ENCODE data around the gene IGFBP7. TPM values are rescaled to one million over a fixed set of nuclear protein-coding genes. Genes with fewer than 3 reads are reported as not detected.

IGFBP7 gene
- total RNA-seq, 1 experiment from 2014 or later = 61.9 TPM

DNA sequence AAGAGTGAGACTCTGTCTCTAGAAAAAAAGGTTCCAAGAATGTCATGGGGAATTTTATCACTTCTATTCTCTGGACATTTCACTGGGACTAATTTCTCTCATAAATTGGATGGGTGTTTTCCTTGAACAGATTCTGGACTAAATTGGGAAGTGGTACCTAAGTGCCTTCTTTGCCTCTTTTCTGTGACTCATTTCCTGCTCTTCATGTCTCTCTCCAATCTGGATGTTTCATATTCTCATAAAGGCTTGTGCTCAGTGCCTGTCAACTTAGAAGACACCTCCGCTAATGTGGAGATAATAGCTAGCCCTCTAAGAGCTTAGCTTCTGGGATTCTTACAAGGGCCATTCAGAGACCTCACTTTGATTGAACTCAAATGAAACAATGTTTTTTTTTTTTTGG, 38.0 kb upstream of the IGFBP7 start:
- POLR2A ChIA-PET = interaction anchor here (0.6 to 1.6 kb wide), 5 partner anchors 11 to 66 kb away, joined by 3 to 10 read pairs (median 3); no protein-coding TSS in a partner anchor
- H3K27ac Mint-ChIP-seq (ENCODE audit: low read depth, unreplicated experiment) = no peak overlapping the region
- H3K4me1 Mint-ChIP-seq (ENCODE audit: insufficient read depth, unreplicated experiment) = peaks cover 23% of the 10 kb centered on the region
- no peaks in the 10 kb centered on the region for H3K9me3 Mint-ChIP-seq (ENCODE audit: unreplicated experiment)
- CTCF ChIA-PET = interaction anchor here (0.6 to 1.7 kb wide), 6 partner anchors 15 to 1827 kb away, joined by 3 to 10 read pairs (median 5); no protein-coding TSS in a partner anchor
- intact Hi-C loops (cut with micrococcal nuclease) = no loop called here
- DNase-seq (ENCODE audit: unreplicated experiment) = no peak
- no peaks in the 10 kb centered on the region for H3K36me3 Mint-ChIP-seq (ENCODE audit: insufficient read depth, unreplicated experiment)
- no peaks in the 10 kb centered on the region for H3K27me3 Mint-ChIP-seq (ENCODE audit: insufficient read depth, unreplicated experiment)
- BruUV-seq (replicated peaks) = no TSS peak
- no peak overlapping the region for H3K4me3 Mint-ChIP-seq (ENCODE audit: unreplicated experiment)
- TF ChIP-seq, protein P1, sequence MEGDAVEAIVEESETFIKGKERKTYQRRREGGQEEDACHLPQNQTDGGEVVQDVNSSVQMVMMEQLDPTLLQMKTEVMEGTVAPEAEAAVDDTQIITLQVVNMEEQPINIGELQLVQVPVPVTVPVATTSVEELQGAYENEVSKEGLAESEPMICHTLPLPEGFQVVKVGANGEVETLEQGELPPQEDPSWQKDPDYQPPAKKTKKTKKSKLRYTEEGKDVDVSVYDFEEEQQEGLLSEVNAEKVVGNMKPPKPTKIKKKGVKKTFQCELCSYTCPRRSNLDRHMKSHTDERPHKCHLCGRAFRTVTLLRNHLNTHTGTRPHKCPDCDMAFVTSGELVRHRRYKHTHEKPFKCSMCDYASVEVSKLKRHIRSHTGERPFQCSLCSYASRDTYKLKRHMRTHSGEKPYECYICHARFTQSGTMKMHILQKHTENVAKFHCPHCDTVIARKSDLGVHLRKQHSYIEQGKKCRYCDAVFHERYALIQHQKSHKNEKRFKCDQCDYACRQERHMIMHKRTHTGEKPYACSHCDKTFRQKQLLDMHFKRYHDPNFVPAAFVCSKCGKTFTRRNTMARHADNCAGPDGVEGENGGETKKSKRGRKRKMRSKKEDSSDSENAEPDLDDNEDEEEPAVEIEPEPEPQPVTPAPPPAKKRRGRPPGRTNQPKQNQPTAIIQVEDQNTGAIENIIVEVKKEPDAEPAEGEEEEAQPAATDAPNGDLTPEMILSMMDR (IDR thresholded peaks at IDR 0.05; ENCODE audit: unreplicated experiment) = no peak

DNA sequence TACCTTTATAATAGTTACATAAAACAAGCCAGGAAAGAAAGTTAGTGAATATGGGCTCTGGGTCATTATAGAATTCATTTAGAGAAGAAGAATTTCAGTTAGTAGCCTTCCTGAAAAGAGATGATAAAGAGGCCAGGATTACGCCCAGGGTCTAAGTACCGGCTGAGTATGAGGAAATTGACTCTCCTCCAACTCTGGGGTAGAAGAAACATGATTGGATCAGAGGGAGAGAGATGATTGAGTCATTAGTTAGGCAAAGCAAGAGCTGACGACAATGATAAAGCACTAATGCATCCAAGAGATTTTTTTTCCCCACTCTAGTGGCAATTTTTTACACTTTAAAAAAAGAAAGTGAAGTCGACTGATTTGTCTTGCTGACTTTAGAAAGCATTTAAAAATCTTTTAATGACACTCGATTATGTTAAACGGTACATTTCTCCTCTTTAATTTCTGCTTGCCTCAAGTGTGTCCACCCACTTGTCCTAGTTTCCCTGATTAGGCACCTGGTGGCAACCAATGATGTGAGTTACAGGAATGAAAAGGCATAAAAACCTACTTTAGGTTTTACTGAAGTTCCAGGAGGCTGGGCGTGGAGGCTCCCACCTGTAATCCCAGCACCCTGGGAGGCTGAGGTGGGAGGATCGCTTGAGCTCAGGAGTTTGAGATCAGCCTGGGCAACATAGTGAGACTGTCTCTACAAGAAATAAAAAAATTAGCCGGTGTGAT, 37.3 kb upstream of the IGFBP7 start:
- ChIA-PET CTCF (interaction anchor here (0.6 to 0.7 kb wide), 4 partner anchors 43 to 1827 kb away, joined by 3 to 6 read pairs (median 4); no protein-coding TSS in a partner anchor), POLR2A (interaction anchor here (0.6 kb wide), 1 partner anchor 52 kb away, joined by 3 read pairs; no protein-coding TSS in a partner anchor)
- Mint-ChIP-seq H3K36me3 (ENCODE audit: insufficient read depth, unreplicated experiment) (no peaks in the 10 kb centered on the region), H3K4me1 (ENCODE audit: insufficient read depth, unreplicated experiment) (peaks cover 23% of the 10 kb centered on the region), H3K9me3 (ENCODE audit: unreplicated experiment) (no peaks in the 10 kb centered on the region), H3K4me3 (ENCODE audit: unreplicated experiment) (no peak overlapping the region), H3K27ac (ENCODE audit: low read depth, unreplicated experiment) (no peak overlapping the region), H3K27me3 (ENCODE audit: insufficient read depth, unreplicated experiment) (no peaks in the 10 kb centered on the region)
- TF ChIP-seq, protein P1 (IDR thresholded peaks at IDR 0.05; ENCODE audit: unreplicated experiment) = no peak
- DNase-seq (ENCODE audit: unreplicated experiment) = peak; percentile 62
- intact Hi-C loops (cut with micrococcal nuclease) = no loop called here
- no TSS peak for BruUV-seq (replicated peaks)

DNA sequence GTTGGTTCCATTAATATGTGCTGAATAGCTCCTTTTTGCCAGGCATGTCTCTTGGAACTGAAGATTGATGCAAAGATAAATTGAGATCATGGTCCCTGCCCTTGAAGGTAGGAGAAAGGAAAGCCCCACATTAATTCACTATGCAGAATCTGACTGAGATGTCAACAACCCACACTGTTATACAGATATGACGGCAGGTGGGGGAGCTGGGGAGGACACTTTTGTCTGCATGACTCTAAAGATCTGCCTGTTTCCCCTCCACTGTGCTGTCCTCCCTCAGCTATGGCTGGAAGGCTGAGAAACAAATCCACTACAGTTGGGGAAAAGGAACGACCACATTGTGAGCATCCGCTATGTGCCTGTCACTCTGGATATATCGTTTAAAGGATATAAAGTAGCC, 36.3 kb upstream of the IGFBP7 start:
- no TSS peak for BruUV-seq (replicated peaks)
- no peaks in the 10 kb centered on the region for H3K9me3 Mint-ChIP-seq (ENCODE audit: unreplicated experiment)
- no peak overlapping the region for H3K27ac Mint-ChIP-seq (ENCODE audit: low read depth, unreplicated experiment)
- no peak for DNase-seq (ENCODE audit: unreplicated experiment)
- intact Hi-C loops (cut with micrococcal nuclease) = no loop called here
- CTCF ChIA-PET = interaction anchor here (0.7 to 2.1 kb wide), 2 partner anchors 17 to 81 kb away, joined by 3 to 13 read pairs; no protein-coding TSS in a partner anchor
- no peaks in the 10 kb centered on the region for H3K36me3 Mint-ChIP-seq (ENCODE audit: insufficient read depth, unreplicated experiment)
- H3K4me1 Mint-ChIP-seq (ENCODE audit: insufficient read depth, unreplicated experiment) = peaks cover 23% of the 10 kb centered on the region
- H3K27me3 Mint-ChIP-seq (ENCODE audit: insufficient read depth, unreplicated experiment) = no peaks in the 10 kb centered on the region
- POLR2A ChIA-PET = interaction anchor here (0.6 kb wide), 1 partner anchor 868 kb away, joined by 3 read pairs; no protein-coding TSS in a partner anchor
- no peak overlapping the region for H3K4me3 Mint-ChIP-seq (ENCODE audit: unreplicated experiment)
- TF ChIP-seq, protein P1 (IDR thresholded peaks at IDR 0.05; ENCODE audit: unreplicated experiment) = no peak

DNA sequence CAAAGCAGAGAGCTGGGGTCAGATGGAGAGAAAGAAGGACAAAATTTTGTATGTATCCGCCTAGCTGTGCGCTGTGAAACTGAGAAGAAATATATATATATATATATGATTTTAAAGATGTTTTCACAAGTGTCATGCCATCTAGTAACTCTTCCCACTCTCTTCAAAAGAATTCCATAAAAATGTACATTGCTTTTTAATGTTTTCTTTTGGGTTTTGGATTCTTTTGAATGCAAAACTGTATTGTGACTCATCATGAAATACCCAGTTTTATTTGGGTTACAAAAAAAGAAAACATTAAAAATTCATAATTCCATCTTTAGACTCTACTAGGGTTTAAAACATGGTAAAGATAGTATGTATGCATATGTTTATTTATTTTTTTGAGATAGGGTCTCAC, 34.3 kb upstream of the IGFBP7 start:
- peaks cover 21% of the 10 kb centered on the region for H3K4me1 Mint-ChIP-seq (ENCODE audit: insufficient read depth, unreplicated experiment)
- POLR2A ChIA-PET = no interaction called here
- no peak for DNase-seq (ENCODE audit: unreplicated experiment)
- H3K36me3 Mint-ChIP-seq (ENCODE audit: insufficient read depth, unreplicated experiment) = no peaks in the 10 kb centered on the region
- CTCF ChIA-PET = interaction anchor here (0.5 to 2.1 kb wide), 2 partner anchors 19 to 72 kb away, joined by 3 to 13 read pairs; no protein-coding TSS in a partner anchor
- H3K27ac Mint-ChIP-seq (ENCODE audit: low read depth, unreplicated experiment) = no peak overlapping the region
- no peaks in the 10 kb centered on the region for H3K27me3 Mint-ChIP-seq (ENCODE audit: insufficient read depth, unreplicated experiment)
- intact Hi-C loops (cut with micrococcal nuclease) = no loop called here
- no peak overlapping the region for H3K4me3 Mint-ChIP-seq (ENCODE audit: unreplicated experiment)
- no peaks in the 10 kb centered on the region for H3K9me3 Mint-ChIP-seq (ENCODE audit: unreplicated experiment)
- no TSS peak for BruUV-seq (replicated peaks)
- TF ChIP-seq, protein P1 (IDR thresholded peaks at IDR 0.05; ENCODE audit: unreplicated experiment) = no peak
